GM12864 (cell line): ENCODE results near the gene ASB1.

Experiments
- DNase-seq: peaks from one replicate; pipeline ENCODE4 v3.0.0-alpha.2; 2011; ENCODE audit warnings: low read depth
- H3K4me3 ChIP-seq: 2 replicates; pipeline ENCODE4 v1.5.1; 2011; ENCODE audit warnings: mild to moderate bottlenecking, low read depth, low read length, control low read depth
- CTCF ChIP-seq: IDR thresholded peaks from 2 replicates; pipeline ENCODE4 v1.5.1; 2011; ENCODE audit warnings: low read depth, mild to moderate bottlenecking, moderate library complexity, low read length, control low read depth, inconsistent platforms; ENCODE audit errors: missing control alignments

The ASB1 gene

GRCh38 chr2:238487134-238487533 lies 60.4 kb downstream of the ASB1 start:
- H3K4me3 ChIP-seq = no peak overlapping the region
- no peak for DNase-seq
- TF ChIP-seq CTCF = no peak

- no peak overlapping the region for H3K4me3 ChIP-seq
- no peak for TF ChIP-seq CTCF
- DNase-seq = no peak
Measured at GRCh38 chr2:238487652-238488346, 61.1 kb downstream of the ASB1 start.

- no peak for TF ChIP-seq CTCF
- no peak for DNase-seq
- H3K4me3 ChIP-seq = no peak overlapping the region
Measured at GRCh38 chr2:238488347-238488826, 61.7 kb downstream of the ASB1 start.

GRCh38 chr2:238489431-238489830 lies 62.7 kb downstream of the ASB1 start:
- DNase-seq = no peak
- TF ChIP-seq CTCF = no peak
- no peak overlapping the region for H3K4me3 ChIP-seq

GRCh38 chr2:238489896-238490295 lies 63.2 kb downstream of the ASB1 start:
- TF ChIP-seq CTCF = no peak
- no peak for DNase-seq

GRCh38 chr2:238492840-238493239 lies 66.1 kb downstream of the ASB1 start:
- no peak overlapping the region for H3K4me3 ChIP-seq
- DNase-seq = no peak
- TF ChIP-seq CTCF = no peak

More at GRCh38 chr2:238489896-238490295, 63.2 kb downstream of the ASB1 start:
- no peak overlapping the region for H3K4me3 ChIP-seq

GRCh38 chr2:238493411-238493810 lies 66.7 kb downstream of the ASB1 start:
- H3K4me3 ChIP-seq = no peak overlapping the region
- DNase-seq = no peak
- TF ChIP-seq CTCF = no peak
